ENCODE results near the gene TLL1. TPM values are rescaled to one million over a fixed set of nuclear protein-coding genes. Genes with fewer than 3 reads are reported as not detected.

The TLL1 gene
- total and polyA plus RNA-seq, 2 donors (not counting 3 experiments of a cell fraction or from before 2014, with no cell fraction given): 0.41 to 1.4 TPM

- Histone ChIP-seq H3K79me2 (ENCODE audit: control insufficient read depth, insufficient read depth, low read length) (no peaks in the 10 kb centered on the region), H3K9ac (replicated peaks; ENCODE audit: extremely low read depth, insufficient read depth, low read length) (no peak overlapping the region), H3K4me2 (ENCODE audit: insufficient read depth, low read length) (no peak overlapping the region), H2AFZ (ENCODE audit: low read depth, low read length) (no peak overlapping the region), H3K36me3 (ENCODE audit: control insufficient read depth in 2 of 2, extremely low read depth in 1 of 2, insufficient read depth in 2 of 2, low read length in 2 of 2) (no peaks in the 10 kb centered on the region), H3K9me1 (replicated peaks; ENCODE audit: control insufficient read depth, extremely low read depth, insufficient read depth, low read length) (no peaks in the 10 kb centered on the region), H4K20me1 (replicated peaks; ENCODE audit: control insufficient read depth, extremely low read depth, insufficient read depth, low read length) (no peaks in the 10 kb centered on the region), H3K9me3 (replicated peaks; ENCODE audit: control insufficient read depth, insufficient read depth, low read length) (no peaks in the 10 kb centered on the region), H3K4me3 (replicated peaks in 1 of 3; ENCODE audit: insufficient read depth in 1 of 3, low read depth in 1 of 3, low read length in 3 of 3) (no peak overlapping the region), H3K4me1 (ENCODE audit: control insufficient read depth, extremely low read depth, insufficient read depth, low read length) (no peaks in the 10 kb centered on the region), H3K27me3 (ENCODE audit: control insufficient read depth in 2 of 2, insufficient read depth in 2 of 2, low read length in 2 of 2) (no peaks in the 10 kb centered on the region), H3K27ac (ENCODE audit: insufficient read depth, low read depth, low read length) (no peak overlapping the region)
- dilution Hi-C loops (cut with MboI; ENCODE audit: extremely low pct_ligation_motif_present, low sequenced_read_pairs): no loop called here
- intact Hi-C loops (cut with micrococcal nuclease): no loop called here
- no peak for DNase-seq (ENCODE audit: low read depth, low spot score)
- no TSS peak for BruUV-seq (replicated peaks)
- no peak for FAIRE-seq
- TF ChIP-seq GATA2 (IDR thresholded peaks at IDR 0.05; ENCODE audit: insufficient read depth, insufficient read length, low read depth, low read length) (no peak), CTCF (IDR thresholded peaks at IDR 0.05; ENCODE audit: extremely low read depth in 1 of 2, insufficient read depth in 1 of 2, low read depth in 1 of 2, low read length in 2 of 2) (no peak), EZH2 (IDR thresholded peaks at IDR 0.05; ENCODE audit: borderline replicate concordance, low read depth, low read length, severe bottlenecking) (no peak), POLR2AphosphoS5 (IDR thresholded peaks at IDR 0.05; ENCODE audit: insufficient read depth, low read depth, low read length) (no peak), JUN (IDR thresholded peaks at IDR 0.05; ENCODE audit: borderline replicate concordance, insufficient read depth, insufficient read length, low read depth) (no peak), FOS (IDR thresholded peaks at IDR 0.05; ENCODE audit: borderline replicate concordance, insufficient read depth, low read length) (no peak), MYC (IDR thresholded peaks at IDR 0.05; ENCODE audit: low read depth, low read length) (no peak), POLR2A (IDR thresholded peaks at IDR 0.05; ENCODE audit: low read depth, low read length) (no peak)
- TF ChIP-seq, protein P1, sequence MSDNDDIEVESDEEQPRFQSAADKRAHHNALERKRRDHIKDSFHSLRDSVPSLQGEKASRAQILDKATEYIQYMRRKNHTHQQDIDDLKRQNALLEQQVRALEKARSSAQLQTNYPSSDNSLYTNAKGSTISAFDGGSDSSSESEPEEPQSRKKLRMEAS (IDR thresholded peaks at IDR 0.05; ENCODE audit: insufficient read depth, insufficient read length): no peak
- CTCF ChIA-PET: interaction anchor here (1.0 kb wide), 1 partner anchor 8 kb away, joined by 3 read pairs; no protein-coding TSS in a partner anchor
- POLR2A ChIA-PET: no interaction called here
Measured at GRCh38 chr4:166019441-166020220, 146.6 kb downstream of the TLL1 start.

Measured in endothelial cell of umbilical vein (primary cell).